SKM-1 treated with dmso at 0.1 percent for 144 hours (cell line): ENCODE results near the gene AUTS2.

Experiments
- DNase-seq: peaks from one replicate; lab custom pipeline; 2025; ENCODE audit not compliant: unreplicated experiment; lab: John Stamatoyannopoulos, UW

The AUTS2 gene

DNA sequence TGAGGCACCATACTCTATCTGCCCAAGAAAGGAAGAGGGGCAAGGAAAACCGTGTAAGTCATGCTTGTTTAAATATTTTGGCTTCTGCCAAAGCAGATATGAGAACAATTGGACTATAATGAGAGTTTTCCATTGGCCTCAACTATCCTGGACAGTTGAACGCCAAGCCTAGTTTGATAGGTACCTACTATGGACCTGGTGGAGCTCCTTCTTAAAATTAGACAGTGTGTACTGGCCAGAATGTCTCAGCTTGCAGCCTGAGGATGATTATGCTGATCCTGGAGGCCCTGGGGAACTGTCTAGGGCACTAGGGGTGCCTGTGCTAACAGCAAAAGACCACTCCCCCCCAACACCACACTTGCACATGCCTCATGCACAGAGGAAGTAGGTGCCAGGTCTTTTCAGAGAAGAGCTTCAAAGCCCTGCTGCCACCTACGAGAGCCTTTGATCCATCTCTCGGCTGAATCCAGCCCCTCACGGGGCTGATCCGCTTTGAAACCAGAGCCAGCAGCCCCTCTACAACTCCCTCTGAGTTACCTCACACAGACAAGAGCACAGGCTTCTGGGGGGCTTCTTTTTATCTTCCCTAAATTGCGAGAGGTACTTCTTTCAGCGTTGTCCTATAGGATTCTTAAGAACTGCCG lies 1059.8 kb downstream of the AUTS2 start:
- DNase-seq = no peak

DNA sequence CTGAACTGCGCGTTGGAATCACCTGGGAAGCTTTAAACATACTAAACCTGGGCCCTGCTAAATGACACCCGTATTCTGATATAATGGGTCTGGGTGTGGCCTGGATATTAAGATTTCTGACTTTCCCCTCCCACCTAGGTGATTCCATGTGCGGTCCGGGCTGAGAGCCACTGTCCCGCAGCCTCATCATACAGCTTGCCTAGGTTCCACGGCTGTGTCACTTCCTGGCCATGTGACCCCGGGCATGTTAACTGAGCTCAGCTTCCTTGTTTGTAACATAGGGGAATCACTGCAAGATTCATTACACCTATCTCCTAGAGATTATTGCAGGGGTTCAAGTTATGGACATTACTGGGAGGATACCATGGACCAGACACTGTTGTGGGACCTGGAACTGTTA lies 1061.0 kb downstream of the AUTS2 start:
- DNase-seq = no peak

DNA sequence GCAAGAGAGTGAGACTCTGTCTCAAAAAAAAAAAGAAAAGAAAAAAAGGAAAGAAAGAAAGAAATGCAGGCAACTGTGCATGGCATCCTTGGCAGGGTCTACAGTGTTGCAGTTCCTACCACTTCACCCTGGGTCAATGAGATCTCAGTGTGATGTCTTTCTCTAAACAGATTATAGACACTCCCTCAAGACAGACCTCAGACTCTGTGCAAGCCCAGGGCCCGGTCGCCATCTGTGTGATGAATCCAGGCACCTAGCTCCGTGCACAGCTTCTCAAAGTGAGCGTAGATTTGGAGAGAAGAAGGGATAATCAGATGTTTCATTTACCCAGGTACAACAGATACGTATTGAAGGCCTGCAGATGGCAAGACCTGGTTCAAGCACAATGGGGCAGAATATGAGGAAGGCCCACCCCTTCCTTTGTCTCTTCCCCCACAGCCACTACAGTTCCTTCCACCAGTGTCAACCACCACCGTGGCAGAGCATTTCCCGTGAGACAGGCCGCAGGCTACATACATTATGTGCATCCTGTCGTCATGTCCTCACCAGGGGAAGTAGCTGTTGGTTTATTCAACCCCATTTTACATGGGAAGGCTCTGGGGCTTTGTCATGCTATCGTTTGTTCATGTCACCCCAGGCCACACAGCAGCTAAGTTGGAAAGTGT lies 1062.0 kb downstream of the AUTS2 start:
- DNase-seq = no peak

DNA sequence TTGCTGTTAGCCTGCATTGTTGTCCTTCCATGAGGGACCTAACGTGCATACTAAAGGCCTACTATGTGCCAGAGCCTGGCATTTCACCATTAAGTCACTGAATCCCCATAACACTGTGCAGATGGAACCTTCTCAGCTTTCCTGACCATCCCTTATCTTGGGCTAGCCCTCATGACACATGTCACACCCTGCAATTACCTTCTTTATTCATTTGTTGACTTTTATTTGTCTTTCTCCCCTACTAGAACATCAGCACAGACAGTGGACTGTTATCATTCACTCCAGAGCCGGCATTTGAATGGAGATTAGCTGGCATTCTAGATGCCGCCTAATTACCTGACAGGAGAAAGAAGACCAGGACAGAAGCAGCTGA lies 1062.5 kb downstream of the AUTS2 start:
- no peak for DNase-seq

DNA sequence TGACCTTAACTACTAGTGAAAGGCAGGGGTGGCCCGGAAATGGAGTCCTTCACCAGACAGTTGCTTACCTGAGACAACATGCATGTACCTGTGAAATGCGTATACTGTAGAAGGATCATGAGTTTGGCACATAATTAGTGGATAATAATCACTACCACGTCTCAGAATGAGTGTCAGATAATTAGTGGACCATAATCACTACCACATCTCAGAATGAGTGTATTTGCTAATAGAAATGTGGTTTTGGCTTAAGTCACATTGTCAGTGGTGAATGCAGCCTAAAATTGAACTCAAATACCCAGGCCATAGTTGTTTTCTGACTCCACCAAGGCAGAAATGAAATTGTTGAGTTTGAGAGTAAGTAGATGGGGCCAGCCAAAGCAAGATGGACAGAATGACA lies 1065.4 kb downstream of the AUTS2 start:
- DNase-seq = no peak

DNA sequence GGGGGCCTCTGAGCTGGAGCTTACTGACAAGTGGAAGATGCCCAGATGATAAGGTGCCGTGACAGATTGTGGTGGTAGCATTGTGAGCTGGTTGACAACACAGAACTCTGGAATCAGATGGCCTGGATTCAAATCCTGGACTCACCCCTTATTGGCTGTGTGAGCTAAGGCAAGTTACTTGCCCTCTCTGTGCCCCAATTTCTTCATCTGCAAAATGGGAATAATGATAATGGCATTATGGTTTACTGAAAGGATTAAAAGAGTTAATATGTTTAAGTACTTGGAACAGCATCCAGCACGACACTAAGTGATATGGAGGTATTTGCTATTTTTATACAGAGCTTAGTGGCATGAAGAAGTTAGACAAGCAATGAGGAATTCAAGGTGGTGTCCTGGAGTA lies 1067.7 kb downstream of the AUTS2 start:
- DNase-seq = no peak

DNA sequence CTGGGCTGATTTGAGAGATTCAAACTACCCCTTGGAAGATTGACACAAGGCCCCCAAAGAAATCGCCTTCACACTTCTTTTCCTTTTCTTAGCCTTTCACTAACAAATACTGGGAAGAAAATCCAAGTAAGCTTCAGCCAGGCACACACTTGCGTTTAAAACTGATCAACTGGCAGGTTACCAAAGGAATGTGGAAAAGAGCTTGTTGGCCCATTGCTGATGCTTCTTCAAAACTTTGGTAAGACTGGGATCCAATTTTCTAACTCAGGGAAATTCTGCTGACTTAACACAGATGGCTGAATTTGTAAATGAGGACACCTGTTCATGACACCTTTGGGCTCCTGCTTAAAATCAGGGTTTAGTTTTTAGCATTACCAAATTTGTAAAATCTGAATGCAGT lies 1069.1 kb downstream of the AUTS2 start:
- no peak for DNase-seq

DNA sequence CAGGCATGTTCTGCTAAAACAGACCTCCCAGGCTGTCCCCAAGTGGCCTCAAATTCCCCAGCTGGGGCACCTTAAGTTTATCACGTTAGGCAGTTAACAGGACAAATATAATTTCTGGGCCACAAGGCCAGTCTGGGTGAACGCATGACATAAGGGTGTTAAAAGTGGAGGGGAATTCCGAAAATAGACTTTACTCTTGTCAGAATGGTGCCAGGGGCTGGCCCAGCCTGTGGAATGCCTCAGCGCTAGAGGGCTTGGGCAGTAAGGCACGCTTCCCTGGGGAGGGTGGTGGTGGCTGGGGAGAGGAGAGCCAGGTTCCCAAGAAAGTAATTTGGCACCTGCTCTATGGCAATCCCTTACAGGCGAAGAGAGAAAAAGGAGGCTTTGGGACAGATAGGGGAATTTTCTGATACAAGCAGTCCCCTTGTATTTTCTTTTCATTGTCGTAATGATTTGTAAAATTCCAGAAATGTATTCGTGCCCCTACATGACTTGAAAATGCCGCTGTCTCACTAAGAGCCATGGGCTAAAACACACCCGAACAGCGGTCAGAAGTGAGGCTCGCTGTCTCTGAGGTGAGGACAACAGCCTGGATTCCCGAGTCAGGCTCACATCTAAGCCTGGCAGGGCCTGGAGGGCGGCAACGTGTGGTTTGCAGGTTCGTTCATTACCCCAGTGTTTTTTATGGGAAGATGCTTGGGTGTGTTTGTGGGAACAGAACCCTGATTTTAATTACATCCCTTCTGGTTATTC lies 1070.5 kb downstream of the AUTS2 start:
- no peak for DNase-seq

DNA sequence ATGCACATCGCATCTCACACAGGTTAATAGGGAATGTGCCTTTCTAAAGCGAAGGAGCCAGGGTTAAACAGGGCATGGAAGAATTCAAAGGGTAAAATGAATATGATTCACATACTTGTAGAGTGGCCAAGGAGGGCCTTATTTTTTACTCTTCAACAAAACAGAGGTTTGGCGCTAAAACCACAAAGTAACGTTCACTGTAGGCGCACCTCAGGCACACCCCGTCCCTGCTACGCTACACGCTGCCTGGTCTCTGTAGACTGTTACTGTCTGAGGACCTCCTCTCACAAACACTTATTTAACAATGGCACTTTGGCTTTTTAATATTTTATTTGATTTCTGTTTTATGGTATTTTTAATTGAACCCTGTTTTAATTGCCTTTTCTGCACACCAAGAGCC lies 1071.6 kb downstream of the AUTS2 start:
- no peak for DNase-seq

DNA sequence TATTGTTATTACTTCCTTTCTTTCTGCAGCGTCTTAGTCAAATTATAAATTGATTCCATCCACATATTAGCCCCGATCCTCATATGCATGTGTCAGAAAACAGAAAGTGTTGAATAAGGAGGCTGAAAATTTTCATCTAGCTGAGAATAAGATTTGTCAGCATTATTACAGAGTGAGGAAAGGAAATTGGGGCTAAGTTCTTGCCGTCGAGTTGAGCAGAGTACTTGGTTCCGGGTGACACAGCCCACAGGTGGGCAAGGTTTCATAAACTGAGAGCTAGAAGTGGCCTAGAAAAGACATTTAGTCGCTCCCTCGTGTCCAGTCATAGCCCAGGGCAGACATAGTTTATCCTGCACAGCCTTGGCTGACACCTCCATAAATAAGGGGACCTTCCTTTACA lies 1072.0 kb downstream of the AUTS2 start:
- no peak for DNase-seq

DNA sequence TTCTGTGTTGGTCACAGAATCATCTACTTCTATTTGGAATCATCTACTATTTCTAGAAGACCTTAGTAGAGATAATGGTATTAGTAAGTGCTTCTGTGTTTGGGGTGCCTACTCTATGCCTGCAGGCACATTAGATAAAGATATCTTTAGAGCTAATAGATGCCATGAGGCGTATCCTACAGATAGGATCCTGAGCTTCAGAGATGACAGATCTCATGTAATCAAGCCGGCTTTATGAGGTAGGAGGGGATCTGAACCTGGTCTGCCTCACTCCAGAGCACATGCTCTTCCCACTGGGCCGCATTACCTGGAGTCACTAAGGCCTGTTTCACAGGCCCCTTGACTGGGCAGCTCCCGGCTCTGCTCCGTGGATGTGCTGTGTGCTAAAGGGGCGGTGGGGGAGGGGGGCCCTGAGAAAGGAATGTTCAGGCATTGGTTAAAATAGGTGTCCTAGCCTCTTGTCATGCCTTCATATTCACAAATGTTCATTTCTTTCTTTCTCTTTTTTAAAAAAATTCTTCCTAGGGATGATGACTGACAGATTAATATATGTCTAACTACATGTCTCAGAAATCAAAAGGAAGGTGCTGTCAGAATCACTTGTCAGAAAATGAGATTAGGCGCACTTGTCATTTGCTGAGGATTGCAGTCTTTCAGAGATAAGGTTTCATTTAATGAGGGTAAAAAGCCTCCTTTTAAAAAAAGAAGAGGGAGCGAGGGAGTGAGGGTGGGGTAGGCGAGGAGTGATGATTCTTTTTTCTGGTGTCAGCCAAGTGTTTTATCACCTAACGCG lies 1075.7 kb downstream of the AUTS2 start:
- DNase-seq = no peak

DNA sequence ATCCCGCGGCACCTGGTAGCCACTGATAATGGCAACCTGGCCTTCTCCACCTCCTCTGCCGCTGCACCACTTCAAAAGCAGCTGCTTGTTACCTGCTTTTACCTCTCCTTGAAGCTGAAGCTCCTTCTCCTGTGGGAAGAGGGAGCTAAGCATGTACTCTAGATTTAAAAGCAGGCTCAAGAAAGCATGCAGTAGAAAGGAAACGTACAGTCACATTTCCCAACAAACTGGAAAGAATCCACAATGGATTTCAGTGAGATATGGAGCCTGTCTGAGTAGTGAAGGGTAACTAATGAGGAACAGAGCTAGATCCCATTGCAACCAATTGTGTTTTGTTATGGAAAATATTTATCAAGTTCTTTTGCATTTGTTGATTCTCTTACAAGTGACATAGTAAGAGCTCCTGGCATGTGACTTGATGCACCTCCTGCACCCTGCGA lies 1076.3 kb downstream of the AUTS2 start:
- DNase-seq = no peak

DNA sequence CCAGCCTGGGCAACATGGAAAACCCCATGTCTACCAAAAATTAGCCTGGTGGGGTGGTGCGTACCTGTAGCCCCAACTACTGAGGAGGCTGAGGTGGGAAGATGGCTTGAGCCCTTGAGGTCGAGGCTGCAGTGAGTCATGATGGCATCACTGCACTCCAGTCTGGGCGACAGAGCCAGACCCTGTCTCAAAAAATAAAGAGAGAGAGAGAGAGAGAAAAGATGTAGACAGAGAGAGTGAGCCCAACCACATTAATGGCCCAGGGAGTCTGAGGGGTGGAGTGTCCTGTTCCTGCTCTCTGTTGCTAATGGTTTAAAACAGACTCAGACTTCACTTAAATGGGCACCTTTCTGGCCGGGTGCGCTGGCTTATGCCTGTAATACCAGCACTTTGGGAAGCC lies 1078.0 kb downstream of the AUTS2 start:
- DNase-seq = no peak

DNA sequence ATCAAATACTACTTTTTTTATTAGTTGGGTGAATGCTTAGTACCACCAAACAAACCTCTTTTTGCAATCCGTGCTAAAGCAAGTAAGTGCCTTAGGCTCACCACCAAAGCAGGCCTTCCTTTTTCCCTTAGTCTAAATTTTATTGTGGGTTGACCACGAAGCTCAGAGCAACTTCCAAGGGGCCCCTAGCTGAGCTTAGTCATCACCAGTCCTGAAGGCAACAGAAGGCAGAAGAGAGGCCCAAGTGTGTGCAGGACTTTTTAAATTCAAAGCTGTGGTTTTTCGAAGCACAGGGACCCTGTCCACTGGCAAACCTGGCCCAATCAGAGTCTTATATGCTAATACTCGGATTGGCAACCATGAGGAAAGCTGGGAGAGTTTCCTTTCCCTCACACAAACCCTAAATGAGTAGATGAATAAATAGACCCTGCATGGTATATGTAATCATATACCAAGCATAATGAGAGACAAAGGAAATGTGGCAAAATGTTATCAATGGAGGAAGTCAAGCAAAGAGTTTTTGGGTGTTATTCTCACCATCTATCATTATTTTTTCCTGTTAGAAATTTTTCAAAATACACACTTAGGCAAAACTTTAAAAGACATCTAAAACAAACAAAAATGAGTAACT lies 1080.5 kb downstream of the AUTS2 start:
- peak; percentile 39 for DNase-seq

DNA sequence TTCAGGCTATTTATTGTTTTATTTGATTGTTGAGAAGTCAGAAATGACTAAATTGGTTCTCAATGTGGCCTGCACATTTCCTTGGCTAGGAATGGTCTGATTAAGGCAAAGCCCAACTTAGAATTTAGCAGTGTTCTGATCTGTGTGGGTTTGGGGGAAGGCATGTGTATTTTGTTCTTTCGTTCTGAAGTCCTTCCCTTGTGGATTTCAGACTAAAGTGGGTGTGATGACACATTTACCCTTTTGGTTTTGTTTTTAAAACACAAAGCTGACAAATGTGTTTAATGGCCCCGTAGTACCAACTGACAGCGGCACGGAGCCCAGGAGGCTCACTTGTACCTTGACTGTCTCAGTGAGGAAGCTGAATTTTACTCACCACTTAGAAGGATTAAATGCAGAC lies 1081.4 kb downstream of the AUTS2 start:
- DNase-seq = no peak

DNA sequence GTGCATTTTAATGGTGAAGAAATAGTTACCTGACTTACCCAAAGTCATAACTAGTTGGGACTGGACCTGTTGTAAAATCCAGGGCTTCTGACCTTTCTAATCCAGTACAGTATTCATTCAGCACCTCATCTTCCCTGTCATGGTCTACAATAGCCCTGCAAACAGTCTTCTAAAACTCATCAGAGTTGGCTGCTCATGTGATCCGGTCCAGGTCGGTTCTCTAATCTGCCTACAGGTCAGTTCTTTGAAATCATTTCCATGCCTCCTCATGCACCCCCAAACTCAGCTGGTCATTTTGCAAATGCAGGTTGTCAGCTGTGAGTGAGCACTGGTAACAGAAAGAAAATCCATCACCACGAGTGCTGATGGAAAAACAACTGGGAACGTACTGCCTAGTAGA lies 1082.0 kb downstream of the AUTS2 start:
- no peak for DNase-seq

DNA sequence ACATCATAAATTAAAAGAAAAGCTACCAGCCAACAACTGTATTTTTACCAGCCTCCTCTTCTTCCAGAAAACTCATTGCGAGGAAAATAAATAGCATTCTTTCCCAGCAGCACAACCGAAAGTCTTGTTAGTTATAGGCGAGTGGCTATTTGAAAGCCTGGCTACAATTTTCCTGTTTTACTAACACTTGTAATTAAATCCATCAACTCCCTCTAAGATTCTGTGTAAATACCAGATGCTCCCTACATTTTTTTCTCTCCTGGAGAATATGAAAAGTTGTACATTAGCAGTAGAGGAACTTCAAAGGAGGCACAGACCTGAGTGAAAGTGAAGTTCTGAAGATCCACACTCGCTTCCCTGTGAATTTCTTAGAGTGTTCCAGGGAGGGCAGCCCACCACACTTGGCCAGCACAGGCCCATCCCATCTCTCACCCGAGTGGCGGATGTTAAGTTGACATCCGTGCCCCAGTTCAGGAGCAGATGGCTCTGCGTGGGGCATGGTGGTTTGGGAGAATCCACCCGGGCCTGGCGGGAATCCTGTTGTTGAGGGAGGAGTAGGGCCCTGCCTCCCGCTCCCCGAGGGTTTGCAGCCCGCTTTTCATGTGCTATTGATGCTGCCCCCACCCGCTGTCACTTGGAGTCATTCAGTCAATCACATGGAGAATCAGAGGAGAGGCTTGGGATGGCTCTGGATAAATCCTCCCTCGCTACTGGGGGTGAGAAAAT lies 1082.6 kb downstream of the AUTS2 start:
- DNase-seq = no peak

DNA sequence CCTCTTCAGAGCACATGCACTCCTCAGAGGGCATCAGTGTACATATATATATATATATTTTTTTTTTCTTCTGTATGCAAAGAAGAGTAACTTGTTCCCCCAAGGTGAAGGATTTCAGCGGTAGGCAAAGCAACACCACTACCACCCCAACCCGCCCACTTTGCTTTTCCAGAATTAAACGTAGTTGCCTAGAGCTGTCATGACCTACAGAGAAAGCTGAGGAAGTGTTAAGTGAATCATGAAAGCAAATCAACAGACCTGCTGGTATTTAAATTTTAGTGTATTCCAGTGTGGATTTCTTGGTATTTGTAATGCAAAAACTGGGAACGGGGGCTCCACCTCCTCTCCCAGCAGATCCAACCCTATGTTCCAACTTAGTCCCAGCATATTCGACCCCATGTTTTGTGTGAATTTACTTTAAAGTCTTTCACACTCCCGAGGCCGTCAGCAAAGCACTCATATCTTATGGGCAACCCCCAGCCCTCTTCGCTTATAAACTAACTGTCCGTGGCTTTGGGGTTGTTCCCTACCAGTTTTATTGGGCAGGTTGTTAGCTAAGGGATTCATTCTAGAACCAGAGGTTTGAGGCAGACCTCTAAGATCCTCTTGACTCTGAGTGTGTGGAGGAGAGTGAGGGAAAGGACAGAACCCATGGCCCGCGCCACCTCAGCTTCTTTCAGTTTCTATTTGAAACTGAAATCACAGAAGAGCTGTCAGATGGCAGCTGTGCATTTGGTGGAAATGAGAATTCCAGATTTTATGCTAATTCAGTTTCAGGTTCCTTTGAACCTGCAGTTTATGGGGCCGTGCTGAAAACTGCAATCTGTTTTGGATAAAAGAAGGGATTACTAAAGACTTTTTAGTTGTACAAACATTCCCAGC lies 1083.4 kb downstream of the AUTS2 start:
- DNase-seq = no peak

DNA sequence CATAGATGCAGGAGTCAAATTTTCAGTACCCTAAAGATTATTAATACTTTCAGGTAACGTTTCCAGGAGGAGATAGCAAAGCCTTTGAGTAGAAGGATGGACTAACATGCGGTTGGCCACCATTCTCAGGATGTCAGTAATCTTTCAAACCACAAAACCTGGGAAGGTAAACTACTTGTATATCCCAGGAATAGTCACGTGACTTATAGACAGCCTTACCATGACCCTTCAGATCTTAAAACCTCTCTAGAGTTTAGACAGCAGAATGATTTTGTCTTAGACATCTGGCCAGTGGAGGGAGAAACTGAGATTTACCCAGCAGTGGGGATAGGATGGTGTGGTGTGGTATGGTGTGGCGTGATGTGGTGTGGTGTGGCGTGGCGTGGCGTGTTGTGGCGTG lies 1085.9 kb downstream of the AUTS2 start:
- no peak for DNase-seq

DNA sequence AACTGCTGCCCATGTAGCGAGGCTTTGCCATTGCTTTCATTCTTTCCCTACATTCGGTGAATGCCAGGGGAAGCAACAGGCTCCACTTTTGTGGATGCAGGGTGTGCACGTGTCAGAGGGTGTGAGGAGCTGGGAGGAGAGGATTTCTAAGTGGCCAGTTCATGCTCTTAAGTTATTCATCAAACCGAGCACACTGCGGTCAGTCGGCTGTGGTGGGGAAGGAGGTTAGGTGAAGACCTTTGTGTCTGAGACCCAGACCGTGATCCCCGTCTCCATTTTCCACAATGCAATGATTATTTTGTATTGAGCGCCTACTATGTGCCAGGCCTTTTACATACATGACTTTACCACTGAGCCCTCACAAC lies 1095.0 kb downstream of the AUTS2 start:
- no peak for DNase-seq
